ENCODE measurements around the gene CDK3.

CDK3 gene

DNA sequence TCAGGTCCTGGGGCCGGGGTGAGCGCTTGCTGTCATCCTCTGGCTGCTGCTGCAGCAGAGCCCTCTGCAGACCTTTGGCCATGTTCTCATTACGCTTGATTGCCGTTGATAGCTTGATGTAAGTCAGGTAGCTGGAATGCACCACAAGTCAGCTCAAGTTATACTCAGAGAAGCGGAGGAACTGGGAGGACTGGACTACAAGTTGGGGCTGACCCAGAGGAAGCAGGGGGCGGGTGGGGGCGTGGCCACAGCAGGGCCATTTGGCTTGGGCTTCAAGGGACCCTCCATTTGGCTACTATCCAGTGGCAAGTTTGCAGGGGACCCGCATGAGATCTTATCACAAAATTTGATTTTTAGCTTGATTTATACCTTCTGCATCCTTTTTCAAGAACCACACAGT lies 45.4 kb downstream of the CDK3 start:
- TF ChIP-seq, protein P1, sequence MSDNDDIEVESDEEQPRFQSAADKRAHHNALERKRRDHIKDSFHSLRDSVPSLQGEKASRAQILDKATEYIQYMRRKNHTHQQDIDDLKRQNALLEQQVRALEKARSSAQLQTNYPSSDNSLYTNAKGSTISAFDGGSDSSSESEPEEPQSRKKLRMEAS (IDR thresholded peaks at IDR 0.05; ENCODE audit: low read depth, low read length): no peak
- TF ChIP-seq MYC (IDR thresholded peaks at IDR 0.05; ENCODE audit: low read depth, low read length) (no peak), POLR2A (IDR thresholded peaks at IDR 0.05; ENCODE audit: extremely low read depth, insufficient read length) (no peak)
- TF ChIP-seq, protein P2, sequence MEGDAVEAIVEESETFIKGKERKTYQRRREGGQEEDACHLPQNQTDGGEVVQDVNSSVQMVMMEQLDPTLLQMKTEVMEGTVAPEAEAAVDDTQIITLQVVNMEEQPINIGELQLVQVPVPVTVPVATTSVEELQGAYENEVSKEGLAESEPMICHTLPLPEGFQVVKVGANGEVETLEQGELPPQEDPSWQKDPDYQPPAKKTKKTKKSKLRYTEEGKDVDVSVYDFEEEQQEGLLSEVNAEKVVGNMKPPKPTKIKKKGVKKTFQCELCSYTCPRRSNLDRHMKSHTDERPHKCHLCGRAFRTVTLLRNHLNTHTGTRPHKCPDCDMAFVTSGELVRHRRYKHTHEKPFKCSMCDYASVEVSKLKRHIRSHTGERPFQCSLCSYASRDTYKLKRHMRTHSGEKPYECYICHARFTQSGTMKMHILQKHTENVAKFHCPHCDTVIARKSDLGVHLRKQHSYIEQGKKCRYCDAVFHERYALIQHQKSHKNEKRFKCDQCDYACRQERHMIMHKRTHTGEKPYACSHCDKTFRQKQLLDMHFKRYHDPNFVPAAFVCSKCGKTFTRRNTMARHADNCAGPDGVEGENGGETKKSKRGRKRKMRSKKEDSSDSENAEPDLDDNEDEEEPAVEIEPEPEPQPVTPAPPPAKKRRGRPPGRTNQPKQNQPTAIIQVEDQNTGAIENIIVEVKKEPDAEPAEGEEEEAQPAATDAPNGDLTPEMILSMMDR (IDR thresholded peaks at IDR 0.05; ENCODE audit: low read depth, low read length): no peak
- DNase-seq (ENCODE audit: low read depth): no peak
- H3K4me3 ChIP-seq (ENCODE audit: low read depth, low read length): no peak overlapping the region

DNA sequence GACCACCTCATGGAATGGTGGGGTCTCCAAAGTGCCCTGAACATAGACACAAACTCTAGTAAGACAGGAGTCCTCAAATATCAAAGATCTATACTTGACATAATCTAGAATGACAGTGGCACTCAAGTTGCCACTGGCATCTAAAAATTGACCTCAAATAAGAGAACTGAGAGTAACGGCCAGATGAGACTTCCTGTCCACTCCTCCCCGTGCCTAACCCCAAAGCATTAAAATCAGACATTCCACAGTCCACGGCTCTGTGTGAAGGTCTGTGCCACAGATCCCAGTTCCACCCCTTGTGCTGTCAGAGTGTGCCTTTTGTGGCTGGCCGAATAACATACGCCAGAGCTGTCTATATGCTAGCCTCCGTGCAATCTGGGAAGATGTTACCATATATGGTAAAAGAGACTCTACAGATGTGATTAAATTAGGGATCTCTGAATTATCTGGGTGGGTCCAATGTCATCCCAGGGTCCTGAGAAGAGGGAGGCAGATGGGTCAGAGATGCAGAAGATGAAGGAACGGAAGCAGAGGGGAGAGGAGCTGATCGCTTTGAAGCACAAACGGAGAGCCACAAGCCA lies 47.5 kb downstream of the CDK3 start:
- no peak for DNase-seq (ENCODE audit: low read depth)
- TF ChIP-seq POLR2A (IDR thresholded peaks at IDR 0.05; ENCODE audit: extremely low read depth, insufficient read length): no peak
- TF ChIP-seq MYC (IDR thresholded peaks at IDR 0.05; ENCODE audit: low read depth, low read length): no peak
- TF ChIP-seq, protein P1 (IDR thresholded peaks at IDR 0.05; ENCODE audit: low read depth, low read length): no peak
- TF ChIP-seq, protein P2 (IDR thresholded peaks at IDR 0.05; ENCODE audit: low read depth, low read length): no peak
- H3K4me3 ChIP-seq (ENCODE audit: low read depth, low read length): no peak overlapping the region

DNA sequence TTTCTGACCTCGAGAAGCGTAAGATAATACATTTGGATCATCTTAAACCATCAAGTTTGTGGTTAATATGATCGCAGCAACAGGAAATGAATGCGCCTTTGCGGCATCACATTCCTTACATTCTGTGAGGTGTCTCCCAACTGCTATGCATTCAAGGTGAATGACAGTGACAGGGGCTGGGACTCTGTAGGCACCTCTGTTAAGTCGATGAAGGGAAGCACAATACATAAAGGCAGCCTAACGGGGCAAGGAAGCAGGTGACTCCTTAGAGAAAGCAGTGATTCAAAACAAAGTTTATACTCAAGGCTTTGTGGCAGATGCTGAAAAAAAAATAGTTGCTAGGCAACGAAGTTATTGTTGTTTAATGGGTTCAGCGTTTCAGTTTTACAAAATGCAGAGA lies 48.1 kb downstream of the CDK3 start:
- no peak overlapping the region for H3K4me3 ChIP-seq (ENCODE audit: low read depth, low read length)
- TF ChIP-seq MYC (IDR thresholded peaks at IDR 0.05; ENCODE audit: low read depth, low read length) (no peak), POLR2A (IDR thresholded peaks at IDR 0.05; ENCODE audit: extremely low read depth, insufficient read length) (no peak)
- TF ChIP-seq, protein P1 (IDR thresholded peaks at IDR 0.05; ENCODE audit: low read depth, low read length): no peak
- TF ChIP-seq, protein P2 (IDR thresholded peaks at IDR 0.05; ENCODE audit: low read depth, low read length): no peak
- no peak for DNase-seq (ENCODE audit: low read depth)

DNA sequence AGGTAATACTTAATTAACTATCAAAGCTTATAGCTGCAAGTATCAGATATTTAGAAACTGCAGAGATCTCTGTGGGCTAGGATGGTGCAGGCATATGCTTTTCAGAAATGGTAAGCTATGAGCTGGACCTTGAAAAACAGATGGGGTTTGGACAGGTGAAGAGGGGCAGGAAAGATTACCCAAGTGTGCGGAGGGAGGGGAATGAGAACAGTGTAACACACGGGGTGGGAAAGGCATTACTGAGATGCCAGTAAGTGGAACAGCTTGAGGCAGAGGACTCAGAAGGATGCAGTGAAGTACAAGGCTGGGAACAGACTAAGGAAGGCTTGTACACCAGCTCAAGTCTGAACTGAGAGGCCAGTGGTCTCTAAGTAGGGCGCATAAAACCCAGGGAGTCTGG lies 48.6 kb downstream of the CDK3 start:
- TF ChIP-seq POLR2A (IDR thresholded peaks at IDR 0.05; ENCODE audit: extremely low read depth, insufficient read length) (no peak), MYC (IDR thresholded peaks at IDR 0.05; ENCODE audit: low read depth, low read length) (no peak)
- TF ChIP-seq, protein P1 (IDR thresholded peaks at IDR 0.05; ENCODE audit: low read depth, low read length): no peak
- TF ChIP-seq, protein P2 (IDR thresholded peaks at IDR 0.05; ENCODE audit: low read depth, low read length): no peak
- DNase-seq (ENCODE audit: low read depth): no peak
- no peak overlapping the region for H3K4me3 ChIP-seq (ENCODE audit: low read depth, low read length)

DNA sequence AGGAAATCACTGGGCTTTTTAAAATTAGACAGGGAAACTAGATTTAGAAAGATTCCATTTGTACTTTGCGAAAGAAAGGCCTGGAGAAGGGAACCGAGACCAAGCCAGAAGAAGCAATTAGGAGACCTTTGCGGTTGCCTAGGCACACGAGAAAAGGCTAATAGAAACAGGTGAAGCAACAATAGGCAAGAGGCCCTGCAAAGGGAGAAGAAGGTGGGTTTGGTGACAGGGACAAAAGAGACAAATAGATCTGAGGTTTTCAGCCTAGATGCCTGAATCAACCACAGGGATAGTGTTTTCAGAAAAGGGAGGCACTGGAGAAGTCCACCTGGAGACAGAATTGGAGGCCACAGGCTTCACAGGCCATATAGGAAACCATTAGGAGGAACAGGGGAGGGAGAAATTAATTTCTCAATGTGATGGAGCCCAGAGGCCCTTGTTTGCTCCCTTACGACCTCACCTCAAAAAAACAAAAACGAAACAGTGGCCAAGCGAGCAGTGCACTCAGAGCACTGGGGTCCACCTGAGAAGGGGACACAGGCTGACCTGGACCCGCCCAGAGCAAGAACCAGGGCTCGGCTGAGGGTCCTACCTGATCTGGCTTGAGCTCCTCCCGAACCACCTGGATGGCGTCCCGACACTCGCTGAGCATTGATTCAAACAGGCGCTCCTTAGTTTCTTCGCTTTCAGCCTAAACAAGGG lies 49.3 kb downstream of the CDK3 start:
- no peak for DNase-seq (ENCODE audit: low read depth)
- no peak for TF ChIP-seq POLR2A (IDR thresholded peaks at IDR 0.05; ENCODE audit: extremely low read depth, insufficient read length)
- TF ChIP-seq MYC (IDR thresholded peaks at IDR 0.05; ENCODE audit: low read depth, low read length): no peak
- TF ChIP-seq, protein P1 (IDR thresholded peaks at IDR 0.05; ENCODE audit: low read depth, low read length): no peak
- TF ChIP-seq, protein P2 (IDR thresholded peaks at IDR 0.05; ENCODE audit: low read depth, low read length): no peak
- H3K4me3 ChIP-seq (ENCODE audit: low read depth, low read length): no peak overlapping the region

Data from NB4 (cell line).